T-helper 17 cell (primary cell): ENCODE measurements around the gene ZNF441. TPM values are rescaled to one million over a fixed set of nuclear protein-coding genes. Genes with fewer than 3 reads are reported as not detected.
"Not testable (repeated sequence)": the region's sequence is repeated elsewhere in the genome, so short reads cannot be mapped to it uniquely, and the experiment has no call there.

ENCODE experiments used
- ATAC-seq: fragments of 150-1000 bp; cut with Tn5 transposase; 2 replicates; pipeline ENCODE4 v1.10.0; 2021; ENCODE audit warnings: mild to moderate bottlenecking, moderate library complexity
- DNase-seq, 3 donors: peaks; one replicate each; pipeline versions ENCODE4 v3.0.0 to v3.0.0-alpha.2; 2020 to 2021
- H3K9me3 ChIP-seq: one replicate; pipeline ENCODE4 v1.7.0; 2013; ENCODE audit warnings: low read length, mild to moderate bottlenecking; ENCODE audit not compliant: control insufficient read depth, poor library complexity, severe bottlenecking
- H3K27ac Mint-ChIP-seq: one replicate; pipeline ENCODE4 v1.8.0; 2022; ENCODE audit warnings: mild to moderate bottlenecking, moderate library complexity, mixed read lengths
- H3K27me3 Mint-ChIP-seq: one replicate; pipeline ENCODE4 v1.8.0; 2022; ENCODE audit warnings: mixed read lengths
- H3K36me3 Mint-ChIP-seq: one replicate; pipeline ENCODE4 v1.8.0; 2022; ENCODE audit warnings: low read depth, mixed read lengths
- H3K4me1 Mint-ChIP-seq: one replicate; pipeline ENCODE4 v1.8.0; 2022; ENCODE audit warnings: mild to moderate bottlenecking, mixed read lengths
- H3K4me3 Mint-ChIP-seq: one replicate; pipeline ENCODE4 v1.8.0; 2022; ENCODE audit warnings: mild to moderate bottlenecking, moderate library complexity, mixed read lengths
- total RNA-seq, 4 donors: library from RNA in 2 of 4; stranded (reverse) in 2 of 4; gene quantifications; one replicate each; pipeline ENCODE4 v1.2.3 and lab custom pipeline; 2022 to 2026

Gene ZNF441
- total RNA-seq, 2 donors from 2014 or later: 3.3 to 4.6 TPM

DNA sequence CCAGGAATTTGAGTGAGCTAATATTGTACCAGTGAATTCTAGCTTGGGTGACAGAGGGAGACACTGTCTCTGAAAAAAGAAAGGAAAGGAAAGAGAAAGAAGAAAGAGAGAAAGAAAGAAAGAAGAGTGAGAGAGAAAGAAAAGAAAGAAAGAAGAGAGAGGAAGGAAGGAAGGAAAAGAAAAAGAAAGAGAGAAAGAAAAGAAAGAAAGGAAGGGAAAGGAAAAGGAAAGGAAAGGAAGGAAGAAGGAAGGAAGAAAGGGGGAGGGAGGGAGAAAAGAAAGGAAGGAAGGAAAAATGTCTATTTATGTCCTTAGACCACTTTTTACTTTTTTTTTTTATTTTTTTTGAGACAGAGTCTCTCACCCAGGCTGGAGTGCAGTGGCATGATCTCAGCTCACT, 26.1 kb downstream of the ZNF441 start:
- Mint-ChIP-seq H3K4me1 (peaks cover 7% of the 10 kb centered on the region), H3K27me3 (no peaks in the 10 kb centered on the region), H3K4me3 (no peak overlapping the region), H3K27ac (no peak overlapping the region), H3K36me3 (no peaks in the 10 kb centered on the region)
- peaks cover 4% of the 10 kb centered on the region for H3K9me3 ChIP-seq
- ATAC-seq (no peak), DNase-seq (no peak)

DNA sequence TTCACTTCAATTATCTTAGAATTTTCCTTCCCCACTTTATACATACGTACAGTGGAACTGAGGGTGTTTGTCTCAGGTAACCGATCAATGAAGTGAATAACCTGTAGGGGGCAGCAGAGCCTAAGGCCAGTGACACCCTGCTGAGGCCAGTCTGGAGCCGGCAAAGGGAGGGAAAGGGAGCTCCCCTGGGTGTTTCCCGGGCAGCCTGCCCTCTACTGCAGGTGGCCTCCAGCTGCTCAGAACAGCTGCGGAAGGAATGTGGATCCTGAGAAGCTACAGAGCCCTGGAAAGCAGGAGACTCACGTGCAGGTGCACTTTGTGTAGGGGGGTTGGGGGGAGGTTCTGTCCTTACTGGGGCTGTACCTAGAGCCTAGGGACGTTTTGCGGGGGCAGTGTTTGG, 30.7 kb downstream of the ZNF441 start:
- H3K27me3 Mint-ChIP-seq: no peaks in the 10 kb centered on the region
- peaks cover 2% of the 10 kb centered on the region for H3K36me3 Mint-ChIP-seq
- ATAC-seq: peak; percentile 71
- H3K9me3 ChIP-seq: no peaks in the 10 kb centered on the region
- peak overlapping the region; percentile 29 for H3K27ac Mint-ChIP-seq
- peaks cover 15% of the 10 kb centered on the region for H3K4me1 Mint-ChIP-seq
- DNase-seq: peak; percentile 36 to 68 (median 48)
- peak overlapping the region; percentile 90 for H3K4me3 Mint-ChIP-seq

- peaks cover 3% of the 10 kb centered on the region for H3K36me3 Mint-ChIP-seq
These were observed 31.9 kb downstream of the ZNF441 start, which contains the start of gene ZNF491 for GRCh38 chr19:11798391-11799330. TSS of gene ZNF491 (plus strand) at chr19:11798523. CDS start at chr19:11805954, 7,431 bp downstream.

DNA sequence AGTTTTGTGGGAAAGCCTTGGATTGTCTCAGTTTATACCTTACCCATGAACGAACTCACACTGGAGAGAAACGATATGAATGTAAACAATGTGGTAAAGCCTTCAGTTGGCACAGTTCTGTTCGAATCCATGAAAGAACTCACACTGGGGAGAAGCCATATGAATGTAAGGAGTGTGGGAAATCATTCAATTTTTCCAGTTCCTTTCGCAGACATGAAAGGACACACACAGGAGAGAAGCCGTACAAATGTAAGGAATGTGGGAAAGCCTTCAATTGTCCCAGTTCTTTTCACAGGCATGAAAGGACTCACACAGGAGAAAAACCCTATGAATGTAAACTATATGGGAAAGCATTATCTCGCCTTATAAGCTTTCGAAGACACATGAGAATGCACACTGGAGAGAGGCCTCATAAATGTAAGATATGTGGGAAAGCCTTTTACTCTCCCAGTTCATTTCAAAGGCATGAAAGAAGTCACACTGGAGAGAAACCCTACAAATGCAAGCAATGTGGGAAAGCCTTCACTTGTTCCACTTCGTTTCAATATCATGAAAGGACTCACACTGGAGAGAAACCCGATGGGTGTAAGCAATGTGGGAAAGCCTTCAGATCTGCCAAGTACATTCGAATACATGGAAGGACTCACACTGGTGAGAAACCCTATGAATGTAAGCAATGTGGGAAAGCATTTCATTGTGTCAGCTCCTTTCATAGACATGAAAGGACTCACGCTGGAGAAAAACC, 39.7 kb downstream of the ZNF441 start:
- peaks cover 16% of the 10 kb centered on the region for H3K9me3 ChIP-seq
- no peak for ATAC-seq
- Mint-ChIP-seq H3K4me1 (no peaks in the 10 kb centered on the region), H3K27ac (no peak overlapping the region), H3K4me3 (no peak overlapping the region), H3K36me3 (peaks cover 3% of the 10 kb centered on the region), H3K27me3 (no peaks in the 10 kb centered on the region)
- DNase-seq: no peak

More at GRCh38 chr19:11798391-11799330, 31.9 kb downstream of the ZNF441 start, which contains the start of gene ZNF491:
- peak within 1 kb of the TSS; percentile 90 for H3K4me3 Mint-ChIP-seq
- no peaks in the 10 kb centered on the region for H3K9me3 ChIP-seq
- H3K27ac Mint-ChIP-seq: peak within 1 kb of the TSS; percentile 45
- peaks cover 15% of the 10 kb centered on the region for H3K4me1 Mint-ChIP-seq
- H3K27me3 Mint-ChIP-seq: no peaks in the 10 kb centered on the region
- DNase-seq: peak; percentile 60 to 67 (median 61)
- peak; percentile 98 for ATAC-seq

DNA sequence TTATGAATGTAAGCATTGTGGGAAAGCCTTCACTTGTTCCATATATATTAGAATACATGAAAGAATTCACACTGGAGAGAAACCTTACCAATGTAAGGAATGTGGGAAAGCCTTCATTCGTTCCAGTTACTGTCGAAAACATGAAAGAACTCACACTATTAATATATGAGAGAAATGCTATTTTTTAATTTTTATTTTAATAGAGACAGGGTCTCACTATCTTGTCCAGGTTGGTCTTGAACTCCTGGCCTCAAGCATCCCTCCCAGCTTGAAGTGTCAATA, 40.2 kb downstream of the ZNF441 start:
- H3K4me3 Mint-ChIP-seq: no peak overlapping the region
- no peaks in the 10 kb centered on the region for H3K4me1 Mint-ChIP-seq
- H3K27ac Mint-ChIP-seq: no peak overlapping the region
- peaks cover 3% of the 10 kb centered on the region for H3K36me3 Mint-ChIP-seq
- H3K27me3 Mint-ChIP-seq: no peaks in the 10 kb centered on the region
- ATAC-seq (no peak), DNase-seq (no peak)
- peaks cover 16% of the 10 kb centered on the region for H3K9me3 ChIP-seq

GRCh38 chr19:11813703-11814028, 46.9 kb downstream of the ZNF441 start:
- peak overlapping the region; percentile 88 for H3K27ac Mint-ChIP-seq
- no peaks in the 10 kb centered on the region for H3K36me3 Mint-ChIP-seq

DNA sequence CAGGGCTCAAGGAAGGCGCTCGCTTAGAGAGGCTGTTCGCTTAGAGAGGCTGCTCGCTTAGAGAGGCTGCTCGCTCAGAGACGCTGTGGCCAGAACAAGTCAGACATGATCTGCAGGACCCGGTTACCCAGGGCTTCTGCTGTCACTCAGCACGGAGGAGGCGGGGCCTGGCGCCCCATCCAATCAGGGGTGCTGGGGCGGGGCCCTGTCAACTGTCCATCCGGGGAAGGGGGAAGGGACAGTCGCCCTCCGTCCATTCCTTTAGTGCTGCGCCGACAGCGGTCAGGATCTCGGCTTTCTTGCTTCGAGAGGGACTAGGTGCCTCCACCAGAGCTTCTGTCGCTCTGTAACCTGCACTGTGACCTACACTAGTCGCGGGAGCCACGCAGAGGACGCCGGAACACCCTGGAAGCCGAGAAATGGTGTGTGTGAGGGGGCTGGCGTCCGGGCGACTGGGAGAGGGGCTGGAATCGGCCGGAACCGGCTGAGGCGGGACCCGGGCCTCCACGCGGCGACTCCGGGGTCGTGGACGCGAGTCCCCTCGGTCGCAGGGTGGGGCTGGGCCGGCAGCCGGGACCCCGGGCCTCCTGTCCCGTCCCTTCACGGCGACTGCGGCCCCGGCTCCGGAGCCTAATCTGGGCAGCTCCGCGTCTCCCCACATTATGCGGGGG, 47.4 kb downstream of the ZNF441 start, which contains the start of gene ZNF440:
ZNF440 (plus strand) TSS at position 245 of the 671 bp plus-strand sequence; CDS start at position 420, 175 bp downstream.
- ATAC-seq (peak; percentile 99), DNase-seq (peak; percentile 64 to 67 (median 67))
- Mint-ChIP-seq H3K4me1 (peaks cover 12% of the 10 kb centered on the region), H3K36me3 (no peaks in the 10 kb centered on the region), H3K27me3 (no peaks in the 10 kb centered on the region), H3K4me3 (peak within 1 kb of the TSS; percentile 92), H3K27ac (peak within 1 kb of the TSS; percentile 88)
- H3K9me3 ChIP-seq: no peaks in the 10 kb centered on the region

More at GRCh38 chr19:11813703-11814028, 46.9 kb downstream of the ZNF441 start:
- H3K9me3 ChIP-seq: no peaks in the 10 kb centered on the region
- Mint-ChIP-seq H3K4me1 (peaks cover 12% of the 10 kb centered on the region), H3K27me3 (no peaks in the 10 kb centered on the region), H3K4me3 (peak overlapping the region; percentile 92)
- DNase-seq (no peak), ATAC-seq (no peak)

GRCh38 chr19:11814700-11815035, 47.9 kb downstream of the ZNF441 start:
- ATAC-seq (no peak), DNase-seq (no peak)
- no peaks in the 10 kb centered on the region for H3K9me3 ChIP-seq
- H3K4me3 Mint-ChIP-seq: peak overlapping the region; percentile 92
- peak overlapping the region; percentile 88 for H3K27ac Mint-ChIP-seq
- H3K36me3 Mint-ChIP-seq: no peaks in the 10 kb centered on the region
- H3K4me1 Mint-ChIP-seq: peaks cover 12% of the 10 kb centered on the region
- no peaks in the 10 kb centered on the region for H3K27me3 Mint-ChIP-seq

- no peak overlapping the region for H3K27ac Mint-ChIP-seq
- H3K4me1 Mint-ChIP-seq: no peaks in the 10 kb centered on the region
- no peaks in the 10 kb centered on the region for H3K9me3 ChIP-seq
- ATAC-seq (no peak), DNase-seq (no peak)
- H3K36me3 Mint-ChIP-seq: peaks cover 4% of the 10 kb centered on the region
- H3K4me3 Mint-ChIP-seq: no peak overlapping the region
- no peaks in the 10 kb centered on the region for H3K27me3 Mint-ChIP-seq
These were observed 54.8 kb downstream of the ZNF441 start for GRCh38 chr19:11821474-11822109.

GRCh38 chr19:11828957-11829876, 62.4 kb downstream of the ZNF441 start:
- peaks cover 44% of the 10 kb centered on the region for H3K9me3 ChIP-seq
- not testable (repeated sequence) for ATAC-seq, H3K27ac Mint-ChIP-seq, H3K4me1 Mint-ChIP-seq, H3K4me3 Mint-ChIP-seq, H3K36me3 Mint-ChIP-seq, DNase-seq, H3K27me3 Mint-ChIP-seq

DNA sequence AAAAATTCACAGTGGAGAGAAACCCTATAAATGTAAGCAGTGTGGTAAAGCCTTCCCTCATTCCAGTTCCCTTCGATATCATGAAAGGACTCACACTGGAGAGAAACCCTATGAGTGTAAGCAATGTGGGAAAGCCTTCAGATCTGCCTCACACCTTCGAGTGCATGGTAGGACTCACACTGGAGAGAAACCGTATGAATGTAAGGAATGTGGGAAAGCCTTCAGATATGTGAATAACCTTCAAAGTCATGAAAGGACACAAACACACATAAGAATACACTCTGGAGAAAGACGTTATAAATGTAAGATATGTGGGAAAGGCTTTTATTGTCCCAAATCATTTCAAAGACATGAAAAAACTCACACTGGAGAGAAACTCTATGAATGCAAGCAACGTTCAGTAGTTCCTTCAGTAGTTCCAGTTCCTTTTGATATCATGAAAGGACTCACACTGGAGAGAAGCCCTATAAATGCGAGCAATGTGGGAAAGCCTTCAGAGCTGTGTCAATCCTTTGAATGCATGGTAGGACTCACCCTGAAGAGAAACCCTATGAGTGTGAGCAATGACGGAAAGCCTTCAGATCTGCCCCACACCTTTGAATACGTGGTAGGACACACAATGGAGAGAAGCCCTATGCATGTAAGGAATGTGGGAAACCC, 65.6 kb downstream of the ZNF441 start:
- Mint-ChIP-seq H3K36me3 (peaks cover 2% of the 10 kb centered on the region), H3K27ac (no peak overlapping the region), H3K27me3 (no peaks in the 10 kb centered on the region), H3K4me1 (no peaks in the 10 kb centered on the region), H3K4me3 (no peak overlapping the region)
- DNase-seq (no peak), ATAC-seq (no peak)
- peaks cover 41% of the 10 kb centered on the region for H3K9me3 ChIP-seq
